ENCODE results near the gene GPS2. TPM values are rescaled to one million over a fixed set of nuclear protein-coding genes. Genes with fewer than 3 reads are reported as not detected.

GPS2 gene
- total RNA-seq, 1 experiment from 2014 or later = 61.1 TPM

DNA sequence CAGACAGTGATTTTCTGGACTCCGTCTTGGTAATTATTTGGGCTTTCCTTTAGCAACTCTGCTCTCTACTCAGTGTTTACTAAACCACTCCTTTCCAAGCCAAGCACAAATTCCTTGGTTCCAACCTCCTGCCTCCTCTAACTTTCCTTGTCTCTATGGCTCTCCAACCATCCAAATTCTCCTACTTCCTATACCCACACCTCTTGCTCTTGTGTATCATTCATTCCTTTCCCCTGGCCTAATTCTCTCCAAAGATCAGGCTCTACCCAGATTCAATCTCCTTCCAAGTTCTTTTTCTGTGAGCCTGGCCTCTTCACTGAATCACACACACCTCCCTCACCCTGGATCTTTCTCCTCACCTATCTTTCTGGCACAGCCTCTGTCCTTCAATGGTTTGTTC lies 12.8 kb upstream of the GPS2 start:
- BruUV-seq (replicated peaks) = no TSS peak
- Mint-ChIP-seq H3K27ac (ENCODE audit: unreplicated experiment) (peak overlapping the region; percentile 98), H3K4me3 (ENCODE audit: low read depth, unreplicated experiment) (peak overlapping the region; percentile 85), H3K27me3 (ENCODE audit: unreplicated experiment) (peaks cover 12% of the 10 kb centered on the region), H3K36me3 (ENCODE audit: insufficient read depth, unreplicated experiment) (peaks cover 23% of the 10 kb centered on the region), H3K9me3 (ENCODE audit: low read depth, unreplicated experiment) (no peaks in the 10 kb centered on the region), H3K4me1 (ENCODE audit: low read depth, unreplicated experiment) (peaks cover 16% of the 10 kb centered on the region)
- intact Hi-C loops (cut with micrococcal nuclease; ENCODE audit: unreplicated experiment) = no loop called here
- TF ChIP-seq, protein P1, sequence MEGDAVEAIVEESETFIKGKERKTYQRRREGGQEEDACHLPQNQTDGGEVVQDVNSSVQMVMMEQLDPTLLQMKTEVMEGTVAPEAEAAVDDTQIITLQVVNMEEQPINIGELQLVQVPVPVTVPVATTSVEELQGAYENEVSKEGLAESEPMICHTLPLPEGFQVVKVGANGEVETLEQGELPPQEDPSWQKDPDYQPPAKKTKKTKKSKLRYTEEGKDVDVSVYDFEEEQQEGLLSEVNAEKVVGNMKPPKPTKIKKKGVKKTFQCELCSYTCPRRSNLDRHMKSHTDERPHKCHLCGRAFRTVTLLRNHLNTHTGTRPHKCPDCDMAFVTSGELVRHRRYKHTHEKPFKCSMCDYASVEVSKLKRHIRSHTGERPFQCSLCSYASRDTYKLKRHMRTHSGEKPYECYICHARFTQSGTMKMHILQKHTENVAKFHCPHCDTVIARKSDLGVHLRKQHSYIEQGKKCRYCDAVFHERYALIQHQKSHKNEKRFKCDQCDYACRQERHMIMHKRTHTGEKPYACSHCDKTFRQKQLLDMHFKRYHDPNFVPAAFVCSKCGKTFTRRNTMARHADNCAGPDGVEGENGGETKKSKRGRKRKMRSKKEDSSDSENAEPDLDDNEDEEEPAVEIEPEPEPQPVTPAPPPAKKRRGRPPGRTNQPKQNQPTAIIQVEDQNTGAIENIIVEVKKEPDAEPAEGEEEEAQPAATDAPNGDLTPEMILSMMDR (IDR thresholded peaks at IDR 0.05; ENCODE audit: unreplicated experiment) = no peak
- CTCF ChIA-PET = no interaction called here
- DNase-seq = no peak

DNA sequence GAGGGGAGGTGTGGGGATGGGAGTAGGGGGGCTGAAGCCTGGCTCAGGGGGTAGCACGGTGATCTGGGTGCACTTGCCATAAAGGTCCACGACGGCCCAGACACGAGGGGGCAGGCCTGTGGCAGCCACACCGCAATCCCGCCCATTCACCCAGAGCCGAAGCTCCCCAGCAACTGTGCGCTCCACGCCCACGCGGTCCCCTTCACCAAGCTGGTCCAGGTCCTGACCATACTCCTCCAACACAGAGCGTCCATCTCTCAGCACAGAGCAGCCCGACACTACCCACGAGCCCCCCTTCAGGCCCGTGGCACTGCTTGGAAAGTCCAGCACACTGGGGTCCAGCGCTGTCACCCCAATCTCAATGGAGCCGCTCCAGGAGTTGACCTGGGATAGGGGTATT lies 12.3 kb upstream of the GPS2 start:
- CTCF ChIA-PET = no interaction called here
- H3K27ac Mint-ChIP-seq (ENCODE audit: unreplicated experiment) = no peak overlapping the region
- peaks cover 7% of the 10 kb centered on the region for H3K27me3 Mint-ChIP-seq (ENCODE audit: unreplicated experiment)
- peak overlapping the region; percentile 85 for H3K4me3 Mint-ChIP-seq (ENCODE audit: low read depth, unreplicated experiment)
- no peak for DNase-seq
- no TSS peak for BruUV-seq (replicated peaks)
- H3K36me3 Mint-ChIP-seq (ENCODE audit: insufficient read depth, unreplicated experiment) = peaks cover 23% of the 10 kb centered on the region
- intact Hi-C loops (cut with micrococcal nuclease; ENCODE audit: unreplicated experiment) = no loop called here
- H3K4me1 Mint-ChIP-seq (ENCODE audit: low read depth, unreplicated experiment) = peaks cover 16% of the 10 kb centered on the region
- TF ChIP-seq, protein P1 (IDR thresholded peaks at IDR 0.05; ENCODE audit: unreplicated experiment) = no peak
- no peaks in the 10 kb centered on the region for H3K9me3 Mint-ChIP-seq (ENCODE audit: low read depth, unreplicated experiment)

DNA sequence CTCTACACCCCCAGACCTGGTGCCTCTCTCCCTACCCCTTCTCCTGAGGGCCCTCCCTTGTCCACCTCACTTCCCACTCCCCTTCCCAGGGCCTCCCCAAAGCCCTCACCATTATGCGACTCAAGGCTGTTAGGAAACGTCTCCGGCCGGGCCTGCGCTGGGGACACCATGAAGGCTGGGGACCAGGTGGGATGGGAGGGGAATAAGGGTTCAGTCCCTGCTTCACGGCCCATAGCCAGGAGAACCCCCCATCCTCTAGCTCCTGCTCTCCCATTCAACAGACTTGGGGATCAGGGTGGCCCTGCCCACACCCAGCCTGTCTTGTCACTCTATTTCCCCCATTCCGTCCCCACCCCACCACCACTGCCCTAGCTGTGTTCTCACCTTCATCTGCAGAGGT lies 11.9 kb upstream of the GPS2 start:
- CTCF ChIA-PET = no interaction called here

DNA sequence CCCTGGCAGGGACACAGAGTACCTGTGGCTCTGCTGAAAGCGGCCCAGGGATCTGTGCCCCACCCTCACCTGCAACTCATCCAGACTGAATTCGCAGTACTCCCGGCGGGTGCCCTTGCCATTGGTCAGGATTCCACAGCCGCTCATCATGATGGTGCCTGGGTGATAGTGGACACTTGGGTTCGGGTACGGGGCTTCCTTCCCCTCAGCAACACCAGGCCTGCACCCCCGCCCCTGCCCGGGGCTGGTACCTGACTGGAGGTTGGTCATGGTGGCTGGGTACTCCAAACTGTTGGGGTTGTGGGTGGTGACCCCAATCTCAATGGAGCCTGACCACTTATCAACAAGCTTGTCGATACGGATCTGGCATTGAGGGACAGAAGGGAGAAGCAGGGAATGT lies 11.0 kb upstream of the GPS2 start:
- Mint-ChIP-seq H3K4me3 (ENCODE audit: low read depth, unreplicated experiment) (no peak overlapping the region), H3K27me3 (ENCODE audit: unreplicated experiment) (no peaks in the 10 kb centered on the region), H3K27ac (ENCODE audit: unreplicated experiment) (no peak overlapping the region), H3K4me1 (ENCODE audit: low read depth, unreplicated experiment) (peaks cover 16% of the 10 kb centered on the region), H3K36me3 (ENCODE audit: insufficient read depth, unreplicated experiment) (peaks cover 28% of the 10 kb centered on the region), H3K9me3 (ENCODE audit: low read depth, unreplicated experiment) (no peaks in the 10 kb centered on the region)
- no peak for DNase-seq
- no TSS peak for BruUV-seq (replicated peaks)
- CTCF ChIA-PET = no interaction called here
- intact Hi-C loops (cut with micrococcal nuclease; ENCODE audit: unreplicated experiment) = no loop called here
- TF ChIP-seq, protein P1 (IDR thresholded peaks at IDR 0.05; ENCODE audit: unreplicated experiment) = no peak

More for the DNA sequence above, 11.9 kb upstream of the GPS2 start:
- DNase-seq = no peak
- no peaks in the 10 kb centered on the region for H3K9me3 Mint-ChIP-seq (ENCODE audit: low read depth, unreplicated experiment)
- H3K4me1 Mint-ChIP-seq (ENCODE audit: low read depth, unreplicated experiment) = peaks cover 16% of the 10 kb centered on the region
- TF ChIP-seq, protein P1 (IDR thresholded peaks at IDR 0.05; ENCODE audit: unreplicated experiment) = no peak
- H3K4me3 Mint-ChIP-seq (ENCODE audit: low read depth, unreplicated experiment) = no peak overlapping the region
- peaks cover 23% of the 10 kb centered on the region for H3K36me3 Mint-ChIP-seq (ENCODE audit: insufficient read depth, unreplicated experiment)
- intact Hi-C loops (cut with micrococcal nuclease; ENCODE audit: unreplicated experiment) = no loop called here
- peaks cover 3% of the 10 kb centered on the region for H3K27me3 Mint-ChIP-seq (ENCODE audit: unreplicated experiment)
- H3K27ac Mint-ChIP-seq (ENCODE audit: unreplicated experiment) = no peak overlapping the region
- BruUV-seq (replicated peaks) = no TSS peak

Data from Calu3 (cell line).